ENCODE measurements around the gene GPR18.

GPR18 gene

DNA sequence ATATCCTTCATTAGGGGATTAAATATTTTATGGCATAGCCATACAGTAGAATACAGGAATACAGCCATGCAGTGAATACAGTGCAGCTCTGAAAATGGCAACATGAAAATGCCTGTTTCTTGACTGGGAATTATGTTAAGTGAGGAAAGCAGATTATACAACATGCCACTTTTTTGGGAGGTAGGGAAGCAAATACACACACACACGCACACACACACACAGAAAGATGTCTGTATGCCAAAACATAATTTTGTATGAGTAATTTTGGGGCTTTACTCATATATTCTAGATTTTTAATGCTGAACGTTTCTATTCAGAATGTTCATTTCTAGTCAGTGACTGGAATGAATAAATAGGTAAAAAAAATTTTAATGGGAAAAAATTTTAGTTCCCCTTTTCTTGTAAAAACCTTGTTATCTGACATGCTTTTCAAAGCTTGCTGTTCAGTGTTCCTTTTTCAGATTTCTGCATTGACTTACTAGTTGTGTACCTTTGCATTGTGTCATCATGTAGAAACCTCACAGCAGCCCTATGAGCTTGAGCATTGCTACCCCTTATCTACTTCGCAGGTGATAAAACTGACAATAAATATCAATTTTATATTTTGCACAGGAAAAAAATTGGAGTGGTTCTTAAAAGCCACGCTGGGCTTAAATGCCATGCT lies 41.2 kb upstream of the GPR18 start:
- Histone ChIP-seq H2BK120ac (ENCODE audit: low read depth, low read length) (no peak overlapping the region), H3K18ac (ENCODE audit: low read depth in 1 of 2, low read length in 2 of 2) (no peak overlapping the region), H3K4me2 (ENCODE audit: low read length, poor library complexity, severe bottlenecking) (no peak overlapping the region), H3K4me3 (ENCODE audit: insufficient read depth in 1 of 2, low read depth in 1 of 2, low read length in 2 of 2) (no peak overlapping the region), H3K27me3 (ENCODE audit: control insufficient read depth in 1 of 2, insufficient read depth in 1 of 2, low read length in 2 of 2) (no peaks in the 10 kb centered on the region), H3K14ac (ENCODE audit: low read length in 2 of 2) (no peak overlapping the region), H3K27ac (ENCODE audit: low read length, poor library complexity, severe bottlenecking) (no peak overlapping the region), H3K9ac (ENCODE audit: low read length) (no peak overlapping the region), H2BK5ac (ENCODE audit: low read depth, low read length, poor library complexity, severe bottlenecking) (no peak overlapping the region), H2AK5ac (ENCODE audit: low read length, severe bottlenecking) (no peak overlapping the region), H3K36me3 (ENCODE audit: control insufficient read depth in 1 of 2, insufficient read depth in 2 of 2, low read depth in 1 of 2, low read length in 2 of 2) (peaks cover 0 to 5% of the 10 kb centered on the region in 2 experiments), H3K4ac (ENCODE audit: low read depth in 1 of 2, low read length in 2 of 2) (no peak overlapping the region), H4K8ac (ENCODE audit: low read length) (no peak overlapping the region), H3K79me1 (replicated peaks; ENCODE audit: low read length, poor library complexity, severe bottlenecking) (peaks cover 24% of the 10 kb centered on the region), H2AFZ (ENCODE audit: low read depth, low read length) (no peak overlapping the region), H3K4me1 (ENCODE audit: control insufficient read depth, insufficient read depth, low read depth, low read length) (peaks cover 6% of the 10 kb centered on the region), H2BK15ac (ENCODE audit: low read depth, poor library complexity, severe bottlenecking) (no peak overlapping the region), H4K91ac (ENCODE audit: low read length) (no peak overlapping the region), H3K23ac (ENCODE audit: low read length in 2 of 2) (no peak overlapping the region), H3K9me3 (ENCODE audit: control insufficient read depth, low read length) (no peaks in the 10 kb centered on the region), H2BK12ac (ENCODE audit: low read length in 2 of 2) (no peak overlapping the region)
- DNase-seq = no peak
- 100% methylated on average over 1 of the region's 4 CpGs for WGBS

DNA sequence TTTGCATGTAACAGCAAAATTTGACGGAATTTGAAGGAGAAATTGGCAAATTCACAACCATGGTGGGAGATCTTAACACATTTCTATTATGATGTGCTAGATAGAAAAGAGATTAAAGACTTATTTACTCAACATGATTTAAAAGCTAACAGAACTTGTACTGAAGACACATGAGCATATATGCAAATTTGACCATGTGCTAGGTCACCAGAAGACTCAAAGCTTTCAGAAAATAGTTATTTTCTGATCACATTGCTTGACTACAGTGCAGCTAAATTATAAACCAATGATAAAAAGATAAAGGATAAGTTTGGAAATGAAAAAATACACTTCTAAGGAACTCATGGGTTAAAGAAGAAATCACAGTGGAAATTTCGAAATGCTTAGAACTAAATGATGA lies 39.9 kb upstream of the GPR18 start:
- Histone ChIP-seq H2BK12ac (ENCODE audit: low read length in 2 of 2) (no peak overlapping the region), H3K23ac (ENCODE audit: low read length in 2 of 2) (no peak overlapping the region), H3K4me2 (ENCODE audit: low read length, poor library complexity, severe bottlenecking) (no peak overlapping the region), H2BK5ac (ENCODE audit: low read depth, low read length, poor library complexity, severe bottlenecking) (no peak overlapping the region), H3K27ac (ENCODE audit: low read length, poor library complexity, severe bottlenecking) (no peak overlapping the region), H2BK120ac (ENCODE audit: low read depth, low read length) (no peak overlapping the region), H4K91ac (ENCODE audit: low read length) (no peak overlapping the region), H3K4ac (ENCODE audit: low read depth in 1 of 2, low read length in 2 of 2) (no peak overlapping the region), H3K9me3 (ENCODE audit: control insufficient read depth, low read length) (no peaks in the 10 kb centered on the region), H2BK15ac (ENCODE audit: low read depth, poor library complexity, severe bottlenecking) (no peak overlapping the region), H3K18ac (ENCODE audit: low read depth in 1 of 2, low read length in 2 of 2) (no peak overlapping the region), H2AK5ac (ENCODE audit: low read length, severe bottlenecking) (no peak overlapping the region), H3K36me3 (ENCODE audit: control insufficient read depth in 1 of 2, insufficient read depth in 2 of 2, low read depth in 1 of 2, low read length in 2 of 2) (no peaks in the 10 kb centered on the region), H3K79me1 (replicated peaks; ENCODE audit: low read length, poor library complexity, severe bottlenecking) (peaks cover 22% of the 10 kb centered on the region), H3K27me3 (ENCODE audit: control insufficient read depth in 1 of 2, insufficient read depth in 1 of 2, low read length in 2 of 2) (no peaks in the 10 kb centered on the region), H2AFZ (ENCODE audit: low read depth, low read length) (no peak overlapping the region), H3K14ac (ENCODE audit: low read length in 2 of 2) (no peak overlapping the region), H3K4me1 (ENCODE audit: control insufficient read depth, insufficient read depth, low read depth, low read length) (peaks cover 2% of the 10 kb centered on the region), H3K9ac (ENCODE audit: low read length) (no peak overlapping the region), H4K8ac (ENCODE audit: low read length) (no peak overlapping the region), H3K4me3 (ENCODE audit: insufficient read depth in 1 of 2, low read depth in 1 of 2, low read length in 2 of 2) (no peak overlapping the region)
- WGBS = 100% methylated on average over 2 of the region's 2 CpGs
- no peak for DNase-seq

DNA sequence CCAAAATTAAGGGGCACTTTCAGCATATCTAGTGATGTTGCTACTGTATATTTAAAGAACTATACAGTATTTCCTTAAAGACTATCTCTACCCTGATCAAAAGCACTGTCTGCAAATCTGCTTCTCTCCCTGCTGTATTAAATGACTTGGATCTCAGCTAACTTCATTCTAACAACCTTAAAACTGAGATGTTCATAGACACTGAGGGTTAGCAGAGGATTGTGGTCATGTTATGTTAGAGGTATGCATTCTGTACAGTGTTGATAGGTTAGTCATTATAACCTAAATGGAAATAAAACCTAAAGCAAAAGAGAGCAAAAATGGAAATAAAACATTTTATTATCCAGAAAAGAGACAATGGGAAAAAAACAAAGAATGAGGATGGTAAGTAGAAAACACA lies 39.2 kb upstream of the GPR18 start:
- H2BK5ac ChIP-seq (ENCODE audit: low read depth, low read length, poor library complexity, severe bottlenecking) = no peak overlapping the region
- no peak overlapping the region for H3K4ac ChIP-seq (ENCODE audit: low read depth in 1 of 2, low read length in 2 of 2)
- H3K14ac ChIP-seq (ENCODE audit: low read length in 2 of 2) = no peak overlapping the region
- no peak overlapping the region for H2AFZ ChIP-seq (ENCODE audit: low read depth, low read length)
- no peak overlapping the region for H2AK5ac ChIP-seq (ENCODE audit: low read length, severe bottlenecking)
- DNase-seq = no peak
- no peak overlapping the region for H3K4me2 ChIP-seq (ENCODE audit: low read length, poor library complexity, severe bottlenecking)
- H3K4me1 ChIP-seq (ENCODE audit: control insufficient read depth, insufficient read depth, low read depth, low read length) = peaks cover 2% of the 10 kb centered on the region
- no peaks in the 10 kb centered on the region for H3K9me3 ChIP-seq (ENCODE audit: control insufficient read depth, low read length)
- peaks cover 18% of the 10 kb centered on the region for H3K79me1 ChIP-seq (replicated peaks; ENCODE audit: low read length, poor library complexity, severe bottlenecking)
- no peak overlapping the region for H3K27ac ChIP-seq (ENCODE audit: low read length, poor library complexity, severe bottlenecking)
- no peak overlapping the region for H3K23ac ChIP-seq (ENCODE audit: low read length in 2 of 2)
- no peaks in the 10 kb centered on the region for H3K27me3 ChIP-seq (ENCODE audit: control insufficient read depth in 1 of 2, insufficient read depth in 1 of 2, low read length in 2 of 2)
- H4K91ac ChIP-seq (ENCODE audit: low read length) = no peak overlapping the region
- no peak overlapping the region for H2BK12ac ChIP-seq (ENCODE audit: low read length in 2 of 2)
- no peak overlapping the region for H3K18ac ChIP-seq (ENCODE audit: low read depth in 1 of 2, low read length in 2 of 2)
- no peak overlapping the region for H4K8ac ChIP-seq (ENCODE audit: low read length)
- H3K9ac ChIP-seq (ENCODE audit: low read length) = no peak overlapping the region
- H2BK15ac ChIP-seq (ENCODE audit: low read depth, poor library complexity, severe bottlenecking) = no peak overlapping the region
- H3K36me3 ChIP-seq (ENCODE audit: control insufficient read depth in 1 of 2, insufficient read depth in 2 of 2, low read depth in 1 of 2, low read length in 2 of 2) = no peaks in the 10 kb centered on the region
- no peak overlapping the region for H2BK120ac ChIP-seq (ENCODE audit: low read depth, low read length)
- H3K4me3 ChIP-seq (ENCODE audit: insufficient read depth in 1 of 2, low read depth in 1 of 2, low read length in 2 of 2) = no peak overlapping the region

DNA sequence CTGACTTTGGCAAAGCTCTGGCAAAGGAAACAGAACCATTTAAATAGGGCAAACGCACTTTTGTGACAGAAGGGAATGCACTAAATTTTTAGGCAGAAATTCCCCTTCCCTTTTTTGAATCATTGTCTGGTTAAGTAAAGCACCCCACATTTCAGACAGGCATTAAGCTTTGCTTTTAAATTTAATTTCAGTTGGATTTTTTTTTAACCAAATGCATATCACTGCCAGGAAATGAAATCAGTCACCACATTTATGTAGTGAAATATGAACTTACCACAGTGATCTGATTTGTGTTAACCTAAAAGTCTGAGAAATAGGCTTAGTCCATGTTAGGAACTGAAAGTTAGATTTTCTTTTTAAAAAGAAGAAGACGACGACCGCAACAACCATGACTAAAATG lies 38.2 kb upstream of the GPR18 start:
- H2AK5ac ChIP-seq (ENCODE audit: low read length, severe bottlenecking) = no peak overlapping the region
- 94% methylated on average over 1 of the region's 4 CpGs for WGBS

More for the DNA sequence above, 38.2 kb upstream of the GPR18 start:
- Histone ChIP-seq H3K23ac (ENCODE audit: low read length in 2 of 2) (no peak overlapping the region), H3K4me2 (ENCODE audit: low read length, poor library complexity, severe bottlenecking) (no peak overlapping the region), H3K27ac (ENCODE audit: low read length, poor library complexity, severe bottlenecking) (no peak overlapping the region), H3K18ac (ENCODE audit: low read depth in 1 of 2, low read length in 2 of 2) (no peak overlapping the region), H3K9ac (ENCODE audit: low read length) (no peak overlapping the region), H3K9me3 (ENCODE audit: control insufficient read depth, low read length) (no peaks in the 10 kb centered on the region), H3K4ac (ENCODE audit: low read depth in 1 of 2, low read length in 2 of 2) (no peak overlapping the region), H2BK5ac (ENCODE audit: low read depth, low read length, poor library complexity, severe bottlenecking) (no peak overlapping the region), H3K79me1 (replicated peaks; ENCODE audit: low read length, poor library complexity, severe bottlenecking) (peaks cover 20% of the 10 kb centered on the region), H3K4me1 (ENCODE audit: control insufficient read depth, insufficient read depth, low read depth, low read length) (peaks cover 2% of the 10 kb centered on the region), H2BK120ac (ENCODE audit: low read depth, low read length) (no peak overlapping the region), H2AFZ (ENCODE audit: low read depth, low read length) (no peak overlapping the region), H2BK15ac (ENCODE audit: low read depth, poor library complexity, severe bottlenecking) (no peak overlapping the region), H3K4me3 (ENCODE audit: insufficient read depth in 1 of 2, low read depth in 1 of 2, low read length in 2 of 2) (no peak overlapping the region), H4K8ac (ENCODE audit: low read length) (no peak overlapping the region), H3K27me3 (ENCODE audit: control insufficient read depth in 1 of 2, insufficient read depth in 1 of 2, low read length in 2 of 2) (no peaks in the 10 kb centered on the region), H3K36me3 (ENCODE audit: control insufficient read depth in 1 of 2, insufficient read depth in 2 of 2, low read depth in 1 of 2, low read length in 2 of 2) (no peaks in the 10 kb centered on the region), H3K14ac (ENCODE audit: low read length in 2 of 2) (no peak overlapping the region), H2BK12ac (ENCODE audit: low read length in 2 of 2) (no peak overlapping the region), H4K91ac (ENCODE audit: low read length) (no peak overlapping the region)
- DNase-seq = no peak

Data from mesenchymal stem cell (in vitro differentiated cells and primary cell).